Hematopoietic multipotent progenitor cell treated with erythropoietin and hydrocortisone succinate and interleukin-3 and kit ligand, for 4 days (in vitro differentiated cells): ENCODE measurements around the gene IQCN.

Experiments
- DNase-seq: peaks from one replicate; pipeline ENCODE4 v3.0.0-alpha.2; 2015

The IQCN gene

GRCh38 chr19:18306209-18306887 is 32.1 kb upstream of the IQCN start:
- no peak for DNase-seq

- peak; percentile 93 for DNase-seq
Observed at GRCh38 chr19:18304458-18305310, 30.4 kb upstream of the IQCN start.

GRCh38 chr19:18304208-18304457 is 29.9 kb upstream of the IQCN start:
- no peak for DNase-seq

- DNase-seq = no peak
Observed at GRCh38 chr19:18301718-18302111, 27.5 kb upstream of the IQCN start.

- no peak for DNase-seq
Observed at GRCh38 chr19:18300930-18301717, 26.9 kb upstream of the IQCN start.

GRCh38 chr19:18299654-18300053 is 25.4 kb upstream of the IQCN start:
- no peak for DNase-seq

GRCh38 chr19:18298601-18299000 is 24.3 kb upstream of the IQCN start:
- no peak for DNase-seq

GRCh38 chr19:18297308-18297707 is 23.1 kb upstream of the IQCN start:
- no peak for DNase-seq

- no peak for DNase-seq
Observed at GRCh38 chr19:18295034-18295451, 20.8 kb upstream of the IQCN start.

- no peak for DNase-seq
Observed at GRCh38 chr19:18294467-18294864, 20.2 kb upstream of the IQCN start.

- DNase-seq = no peak
Observed at GRCh38 chr19:18293642-18294466, 19.6 kb upstream of the IQCN start.

GRCh38 chr19:18292810-18293641 is 18.8 kb upstream of the IQCN start:
- peak; percentile 93 for DNase-seq

GRCh38 chr19:18292462-18292809 is 18.2 kb upstream of the IQCN start:
- no peak for DNase-seq

- peak; percentile 96 for DNase-seq
Observed at GRCh38 chr19:18291590-18292461, 17.6 kb upstream of the IQCN start.

GRCh38 chr19:18291019-18291524 is 16.8 kb upstream of the IQCN start:
- no peak for DNase-seq

- DNase-seq = peak; percentile 96
Observed at GRCh38 chr19:18290302-18291018, 16.2 kb upstream of the IQCN start.

GRCh38 chr19:18289471-18290301 is 15.4 kb upstream of the IQCN start:
- DNase-seq = no peak

GRCh38 chr19:18287836-18288772 is 13.9 kb upstream of the IQCN start:
- DNase-seq = no peak
